Measurements from ENCODE around the gene ZDHHC14. TPM values are rescaled to one million over a fixed set of nuclear protein-coding genes. Genes with fewer than 3 reads are reported as not detected.

Gene ZDHHC14
- total RNA-seq, 1 experiment from 2014 or later = 1.7 TPM

GRCh38 chr6:157513619-157514485, 132.9 kb downstream of the ZDHHC14 start:
- no peak overlapping the region for H3K4me2 ChIP-seq (ENCODE audit: insufficient read depth, insufficient read length, low read length)
- H2BK5ac ChIP-seq (ENCODE audit: insufficient read length, low read length) = no peak overlapping the region
- H3K9ac ChIP-seq (ENCODE audit: extremely low read depth, insufficient read length, low read length) = no peak overlapping the region
- Mint-ChIP-seq H3K9me3 (peaks cover 0 to 5% of the 10 kb centered on the region in 2 experiments; a peak in 3 of 5 replicates), H3K36me3 (ENCODE audit: insufficient read depth in 1 of 3, low read depth in 3 of 3) (peaks cover 2 to 7% (median 3%) of the 10 kb centered on the region in 3 experiments; a peak in 6 of 7 replicates), H3K27me3 (ENCODE audit: low read depth) (peaks cover 2% of the 10 kb centered on the region), H3K27ac (no peak overlapping the region), H3K4me3 (no peak overlapping the region), H3K4me1 (peaks cover 18 to 22% of the 10 kb centered on the region in 2 experiments)
- DNase-seq = no peak
- H4K20me1 ChIP-seq (ENCODE audit: control insufficient read depth, insufficient read depth, insufficient read length) = no peaks in the 10 kb centered on the region
- no peaks in the 10 kb centered on the region for H3K79me1 ChIP-seq (ENCODE audit: insufficient read depth, low read depth, low read length, poor library complexity, severe bottlenecking)
- H2BK20ac ChIP-seq (ENCODE audit: low read depth, low read length, poor library complexity, severe bottlenecking) = no peak overlapping the region
- H4K91ac ChIP-seq (ENCODE audit: insufficient read length, low read depth, low read length) = no peak overlapping the region
- no peak overlapping the region for H3K18ac ChIP-seq (ENCODE audit: insufficient read length, low read depth, low read length)
- no peak overlapping the region for H4K8ac ChIP-seq (replicated peaks; ENCODE audit: insufficient read length, low read depth, low read length)
- no peak overlapping the region for H3K14ac ChIP-seq (ENCODE audit: insufficient read depth, low read length)
- H2AFZ ChIP-seq (ENCODE audit: low read length) = no peak overlapping the region
- no peaks in the 10 kb centered on the region for H3K79me2 ChIP-seq (ENCODE audit: insufficient read depth, low read length)
- no CpG with 5 or more reads among the region's 13 CpGs for WGBS (ENCODE audit: extremely low coverage, insufficient read length, low lambda C conversion rate)
- TF ChIP-seq, protein P1, sequence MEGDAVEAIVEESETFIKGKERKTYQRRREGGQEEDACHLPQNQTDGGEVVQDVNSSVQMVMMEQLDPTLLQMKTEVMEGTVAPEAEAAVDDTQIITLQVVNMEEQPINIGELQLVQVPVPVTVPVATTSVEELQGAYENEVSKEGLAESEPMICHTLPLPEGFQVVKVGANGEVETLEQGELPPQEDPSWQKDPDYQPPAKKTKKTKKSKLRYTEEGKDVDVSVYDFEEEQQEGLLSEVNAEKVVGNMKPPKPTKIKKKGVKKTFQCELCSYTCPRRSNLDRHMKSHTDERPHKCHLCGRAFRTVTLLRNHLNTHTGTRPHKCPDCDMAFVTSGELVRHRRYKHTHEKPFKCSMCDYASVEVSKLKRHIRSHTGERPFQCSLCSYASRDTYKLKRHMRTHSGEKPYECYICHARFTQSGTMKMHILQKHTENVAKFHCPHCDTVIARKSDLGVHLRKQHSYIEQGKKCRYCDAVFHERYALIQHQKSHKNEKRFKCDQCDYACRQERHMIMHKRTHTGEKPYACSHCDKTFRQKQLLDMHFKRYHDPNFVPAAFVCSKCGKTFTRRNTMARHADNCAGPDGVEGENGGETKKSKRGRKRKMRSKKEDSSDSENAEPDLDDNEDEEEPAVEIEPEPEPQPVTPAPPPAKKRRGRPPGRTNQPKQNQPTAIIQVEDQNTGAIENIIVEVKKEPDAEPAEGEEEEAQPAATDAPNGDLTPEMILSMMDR (conservative IDR thresholded peaks at IDR 0.05) = no peak
- H3K4ac ChIP-seq (ENCODE audit: low read depth, low read length) = no peak overlapping the region
- H2BK120ac ChIP-seq (ENCODE audit: low read depth, low read length, poor library complexity, severe bottlenecking) = no peak overlapping the region
- H3K27ac ChIP-seq (ENCODE audit: insufficient read length, low read depth, low read length) = no peak overlapping the region
- no peak overlapping the region for H3K23ac ChIP-seq (ENCODE audit: insufficient read length, low read depth, low read length)
- no peak overlapping the region for H2AK5ac ChIP-seq (ENCODE audit: insufficient read length, low read length)
- no peak overlapping the region for H2BK15ac ChIP-seq (ENCODE audit: low read depth, low read length)
- no peak overlapping the region for H2BK12ac ChIP-seq (ENCODE audit: insufficient read length, low read depth, low read length)
- no peaks in the 10 kb centered on the region for H3K23me2 ChIP-seq (ENCODE audit: insufficient read length, low read depth, low read length, poor library complexity, severe bottlenecking)
- H3K27me3 ChIP-seq (ENCODE audit: insufficient read depth, low read length) = no peaks in the 10 kb centered on the region
- H3K4me1 ChIP-seq (ENCODE audit: insufficient read depth, low read length) = no peaks in the 10 kb centered on the region
- H3K56ac ChIP-seq (ENCODE audit: insufficient read length, low read depth, low read length) = no peak overlapping the region
- H3K9me3 ChIP-seq (ENCODE audit: control insufficient read depth, low read depth, low read length) = no peaks in the 10 kb centered on the region
- H4K5ac ChIP-seq (ENCODE audit: insufficient read length, low read depth, low read length) = no peak overlapping the region
- H3T11ph ChIP-seq (ENCODE audit: low read length) = no peak overlapping the region

All from H9 (cell line).